OCI-LY1 (cell line): Measurements from ENCODE around the gene EEFSEC.

Experiments
- H2AFZ ChIP-seq: fragments of 200-600 bp; sonication (generic), shearing (Covaris generic); 2 replicates; pipeline ENCODE4 v1.6.0; 2014; ENCODE audit warnings: antibody characterized with exemption, mild to moderate bottlenecking, low read length
- H3F3A ChIP-seq: fragments of 200-600 bp; sonication (generic), shearing (Covaris generic); 2 replicates; pipeline ENCODE4 v1.6.0; 2014; ENCODE audit warnings: mild to moderate bottlenecking, antibody characterized with exemption, low read length, moderate library complexity; ENCODE audit not compliant: insufficient read depth
- H3K27ac ChIP-seq: fragments of 200-600 bp; sonication (generic); 2 replicates; pipeline ENCODE4 v1.5.1; 2014; ENCODE audit warnings: low read length, mixed run types, mild to moderate bottlenecking, low read depth; ENCODE audit not compliant: poor library complexity, severe bottlenecking
- H3K27me3 ChIP-seq: fragments of 200-600 bp; sonication (generic); 2 replicates; pipeline ENCODE4 v1.6.0; 2014; ENCODE audit warnings: antibody characterized with exemption, mild to moderate bottlenecking, low read length, moderate library complexity; ENCODE audit not compliant: insufficient read depth
- H3K36me3 ChIP-seq: fragments of 200-600 bp; sonication (generic); 2 replicates; pipeline ENCODE4 v1.6.1; 2014; ENCODE audit warnings: mild to moderate bottlenecking, antibody characterized with exemption, low read length, moderate library complexity, mixed read lengths; ENCODE audit not compliant: insufficient read depth
- H3K4me1 ChIP-seq: fragments of 200-600 bp; sonication (generic); 2 replicates; pipeline ENCODE4 v1.5.1; 2014; ENCODE audit warnings: mild to moderate bottlenecking, low read length, moderate library complexity; ENCODE audit not compliant: insufficient read depth, severe bottlenecking
- H3K4me2 ChIP-seq: fragments of 200-600 bp; sonication (generic), shearing (Covaris generic); 2 replicates; pipeline ENCODE4 v1.6.1; 2014; ENCODE audit warnings: low read length
- H3K4me3 ChIP-seq: fragments of 200-600 bp; sonication (generic); 2 replicates; pipeline ENCODE4 v1.5.1; 2014; ENCODE audit warnings: low read length, low read depth, mild to moderate bottlenecking, mixed read lengths; ENCODE audit not compliant: poor library complexity, severe bottlenecking
- H3K79me2 ChIP-seq: fragments of 200-600 bp; shearing (Covaris generic); 2 replicates; pipeline ENCODE4 v1.6.1; 2016; ENCODE audit warnings: mixed run types, low read length, mixed read lengths; ENCODE audit not compliant: insufficient read depth
- H3K9ac ChIP-seq: fragments of 200-600 bp; sonication (generic), shearing (Covaris generic); 2 replicates; pipeline ENCODE4 v1.6.1; 2014; ENCODE audit warnings: mild to moderate bottlenecking, low read length, mixed read lengths
- H3K9me2 ChIP-seq: fragments of 200-600 bp; sonication (generic), shearing (Covaris generic); 2 replicates; pipeline ENCODE4 v1.6.1; 2014; ENCODE audit warnings: low read depth, mild to moderate bottlenecking, low read length, mixed read lengths
- H3K9me3 ChIP-seq: fragments of 200-600 bp; shearing (Covaris generic); 2 replicates; pipeline ENCODE4 v1.6.1; 2014; ENCODE audit warnings: low read length, mixed read lengths
- H4K20me1 ChIP-seq: fragments of 200-600 bp; sonication (generic), shearing (Covaris generic); 2 replicates; pipeline ENCODE4 v1.6.0; 2016; ENCODE audit warnings: mild to moderate bottlenecking, low read length; ENCODE audit not compliant: insufficient read depth
- CTCF ChIP-seq: fragments of 200-600 bp; sonication (generic), shearing (Covaris generic); IDR thresholded peaks from 2 replicates; pipeline ENCODE4 v1.5.1; 2017; ENCODE audit warnings: mild to moderate bottlenecking, antibody characterized with exemption, low read length, moderate library complexity, mixed read lengths
- EZH2 ChIP-seq: fragments of 200-600 bp; sonication (generic), shearing (Covaris generic); IDR thresholded peaks from 2 replicates; pipeline ENCODE4 v1.8.0; 2017; ENCODE audit warnings: borderline replicate concordance, mixed run types, mild to moderate bottlenecking, antibody characterized with exemption, low read length, moderate library complexity, mixed read lengths

Gene EEFSEC

GRCh38 chr3:128408693-128409623 is 255.7 kb downstream of the EEFSEC start:
- Histone ChIP-seq H2AFZ (no peak overlapping the region), H3K27me3 (no peaks in the 10 kb centered on the region), H3K9me2 (no peaks in the 10 kb centered on the region), H4K20me1 (no peaks in the 10 kb centered on the region), H3K36me3 (no peaks in the 10 kb centered on the region), H3K9me3 (no peaks in the 10 kb centered on the region), H3K79me2 (no peaks in the 10 kb centered on the region), H3K9ac (no peak overlapping the region), H3K4me3 (no peak overlapping the region), H3K4me1 (no peaks in the 10 kb centered on the region), H3F3A (no peaks in the 10 kb centered on the region), H3K27ac (no peak overlapping the region), H3K4me2 (no peak overlapping the region)
- TF ChIP-seq EZH2 (no peak), CTCF (no peak)

- Histone ChIP-seq H3K4me1 (no peaks in the 10 kb centered on the region), H3F3A (no peaks in the 10 kb centered on the region), H3K9me2 (no peaks in the 10 kb centered on the region), H3K9me3 (no peaks in the 10 kb centered on the region), H3K36me3 (no peaks in the 10 kb centered on the region), H3K79me2 (no peaks in the 10 kb centered on the region), H3K4me3 (no peak overlapping the region), H2AFZ (no peak overlapping the region), H3K27me3 (no peaks in the 10 kb centered on the region), H3K9ac (no peak overlapping the region), H4K20me1 (no peaks in the 10 kb centered on the region), H3K27ac (no peak overlapping the region), H3K4me2 (no peak overlapping the region)
- TF ChIP-seq EZH2 (no peak), CTCF (no peak)
These were observed 256.6 kb downstream of the EEFSEC start for GRCh38 chr3:128409624-128410581.

GRCh38 chr3:128410669-128411573 is 257.6 kb downstream of the EEFSEC start:
- Histone ChIP-seq H3K9ac (no peak overlapping the region), H3K4me1 (no peaks in the 10 kb centered on the region)
- no peak for TF ChIP-seq CTCF

More at GRCh38 chr3:128410669-128411573, 257.6 kb downstream of the EEFSEC start:
- Histone ChIP-seq H3K36me3 (no peaks in the 10 kb centered on the region), H3K79me2 (no peaks in the 10 kb centered on the region), H3F3A (no peaks in the 10 kb centered on the region), H3K9me2 (no peaks in the 10 kb centered on the region), H4K20me1 (no peaks in the 10 kb centered on the region), H3K9me3 (no peaks in the 10 kb centered on the region), H3K4me3 (no peak overlapping the region), H2AFZ (no peak overlapping the region), H3K27ac (no peak overlapping the region), H3K4me2 (no peak overlapping the region), H3K27me3 (no peaks in the 10 kb centered on the region)
